G401.6 (cell line): ENCODE data around the gene CSRNP2.
"Not testable (repeated sequence)": the region's sequence is repeated elsewhere in the genome, so short reads cannot be mapped to it uniquely, and the experiment has no call there.

Experiments used
- FAIRE-seq: peaks from 2 replicates; lab custom pipeline; 2012; peaks lifted over from hg19 to GRCh38; lab: Jason Lieb, UNC

The CSRNP2 gene, protein sequence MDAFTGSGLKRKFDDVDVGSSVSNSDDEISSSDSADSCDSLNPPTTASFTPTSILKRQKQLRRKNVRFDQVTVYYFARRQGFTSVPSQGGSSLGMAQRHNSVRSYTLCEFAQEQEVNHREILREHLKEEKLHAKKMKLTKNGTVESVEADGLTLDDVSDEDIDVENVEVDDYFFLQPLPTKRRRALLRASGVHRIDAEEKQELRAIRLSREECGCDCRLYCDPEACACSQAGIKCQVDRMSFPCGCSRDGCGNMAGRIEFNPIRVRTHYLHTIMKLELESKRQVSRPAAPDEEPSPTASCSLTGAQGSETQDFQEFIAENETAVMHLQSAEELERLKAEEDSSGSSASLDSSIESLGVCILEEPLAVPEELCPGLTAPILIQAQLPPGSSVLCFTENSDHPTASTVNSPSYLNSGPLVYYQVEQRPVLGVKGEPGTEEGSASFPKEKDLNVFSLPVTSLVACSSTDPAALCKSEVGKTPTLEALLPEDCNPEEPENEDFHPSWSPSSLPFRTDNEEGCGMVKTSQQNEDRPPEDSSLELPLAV

DNA sequence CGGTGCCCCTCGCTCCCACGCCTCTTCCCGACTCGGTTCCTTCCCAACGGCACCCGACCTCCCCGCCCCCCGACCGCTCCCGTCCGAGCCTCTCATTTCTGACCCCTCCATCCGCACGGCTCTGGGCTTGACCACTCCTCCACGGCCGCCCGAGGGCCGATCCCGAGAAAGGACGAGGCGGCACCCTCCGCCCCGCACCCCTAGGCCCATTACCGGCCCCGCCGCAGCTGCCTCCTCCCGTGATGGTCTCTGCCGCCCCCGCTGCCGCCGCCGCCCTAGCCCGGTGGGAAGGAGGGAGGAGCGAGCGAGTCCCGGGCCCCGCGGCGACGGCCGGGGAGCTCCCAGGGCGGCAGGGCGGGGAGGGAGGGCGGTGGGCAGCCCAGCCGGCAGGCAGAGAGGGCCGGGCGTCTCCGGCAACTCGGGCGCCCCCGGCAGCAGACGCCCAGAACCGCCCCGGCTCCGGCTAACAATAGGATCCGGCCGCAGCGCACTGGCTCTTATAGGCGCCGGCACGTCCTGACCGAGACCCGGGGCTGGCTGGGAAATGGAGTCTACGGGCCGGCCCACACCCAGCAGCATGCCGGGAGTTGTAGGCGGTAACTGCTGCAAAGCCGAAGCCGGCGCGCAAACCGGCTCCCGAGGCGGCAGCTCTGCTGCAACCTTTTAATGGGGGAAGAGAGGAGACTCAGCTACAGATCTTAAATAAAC is at the start of gene CSRNP2:
TSS of gene CSRNP2 (minus strand) at position 471 of the 708 bp plus-strand sequence. CDS start 7,035 bp downstream, outside the sequence.
- FAIRE-seq, result peak; percentile 88

DNA sequence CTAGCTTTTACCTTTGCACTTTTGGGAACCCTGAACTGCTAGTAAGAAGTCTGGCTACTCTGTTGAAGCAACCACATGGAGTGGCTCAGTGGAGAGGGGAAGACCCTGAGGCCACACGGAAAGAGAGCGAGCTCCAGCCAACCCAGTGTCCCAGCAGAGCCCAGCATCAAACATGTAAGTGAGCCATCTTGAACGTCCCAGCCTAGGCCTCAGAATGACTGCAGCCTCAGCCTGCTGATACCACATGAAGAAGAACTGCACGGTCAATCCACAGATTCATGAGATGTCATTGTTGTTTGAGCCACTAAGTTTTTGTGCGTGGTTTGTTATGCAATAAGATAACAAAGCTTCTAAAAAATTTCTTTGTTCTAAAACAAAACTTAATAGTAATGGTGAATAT is 49.3 kb upstream of the CSRNP2 start:
- no peak for FAIRE-seq

DNA sequence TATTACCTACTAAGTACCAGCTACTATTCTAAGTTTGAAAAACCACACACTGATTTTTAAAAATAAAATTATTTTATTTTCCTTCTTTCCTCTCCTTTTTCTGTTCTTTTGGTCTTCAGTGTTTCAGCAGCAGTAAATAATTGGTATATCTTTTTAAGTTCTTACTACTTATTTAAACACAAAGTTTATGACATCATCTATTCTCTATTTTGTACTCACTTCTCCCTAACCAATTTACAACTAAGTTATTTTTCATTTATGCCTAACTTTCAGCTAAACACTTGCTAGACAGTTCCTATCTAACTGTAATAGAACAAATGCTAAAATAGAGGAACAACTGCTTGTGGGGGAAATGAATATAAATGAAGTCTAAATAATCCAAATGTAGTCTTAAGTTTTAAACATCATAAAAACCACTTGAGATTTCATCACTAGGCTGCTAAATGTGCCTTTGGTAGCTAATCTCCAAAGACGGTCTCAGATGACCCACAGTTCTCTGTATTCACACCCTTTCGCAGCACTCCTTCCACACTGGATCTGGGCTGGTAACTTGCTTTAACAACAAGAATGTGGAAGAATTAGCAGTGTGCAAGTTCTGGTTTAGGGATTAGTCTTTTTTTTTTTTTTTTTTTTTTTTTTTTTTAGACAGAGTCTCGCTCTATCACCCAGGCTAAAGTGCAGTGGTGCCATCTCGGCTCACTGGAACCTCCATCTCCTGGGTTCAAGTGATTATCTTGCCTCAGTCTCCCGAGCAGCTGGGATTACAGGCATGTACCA is 48.5 kb upstream of the CSRNP2 start:
- FAIRE-seq, result peak; percentile 73

DNA sequence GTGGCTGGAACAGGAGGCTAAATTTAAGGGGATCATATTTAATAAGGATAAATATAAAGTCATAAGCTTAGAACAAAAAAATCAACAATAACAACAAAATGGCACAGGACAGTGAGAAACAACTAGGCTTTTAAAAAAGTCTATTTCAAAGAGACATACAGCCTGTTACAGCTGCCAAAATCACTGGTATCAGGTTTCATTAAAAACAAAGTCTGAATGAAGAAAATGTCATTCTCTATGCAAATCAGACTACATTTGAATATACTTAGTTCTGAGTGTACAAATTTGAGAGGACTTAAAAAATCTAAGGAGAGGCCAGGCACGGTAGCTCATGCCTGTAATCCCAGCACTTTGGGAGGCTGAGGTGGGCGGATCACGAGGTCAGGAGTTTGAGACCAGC is 45.5 kb upstream of the CSRNP2 start:
- no peak for FAIRE-seq

DNA sequence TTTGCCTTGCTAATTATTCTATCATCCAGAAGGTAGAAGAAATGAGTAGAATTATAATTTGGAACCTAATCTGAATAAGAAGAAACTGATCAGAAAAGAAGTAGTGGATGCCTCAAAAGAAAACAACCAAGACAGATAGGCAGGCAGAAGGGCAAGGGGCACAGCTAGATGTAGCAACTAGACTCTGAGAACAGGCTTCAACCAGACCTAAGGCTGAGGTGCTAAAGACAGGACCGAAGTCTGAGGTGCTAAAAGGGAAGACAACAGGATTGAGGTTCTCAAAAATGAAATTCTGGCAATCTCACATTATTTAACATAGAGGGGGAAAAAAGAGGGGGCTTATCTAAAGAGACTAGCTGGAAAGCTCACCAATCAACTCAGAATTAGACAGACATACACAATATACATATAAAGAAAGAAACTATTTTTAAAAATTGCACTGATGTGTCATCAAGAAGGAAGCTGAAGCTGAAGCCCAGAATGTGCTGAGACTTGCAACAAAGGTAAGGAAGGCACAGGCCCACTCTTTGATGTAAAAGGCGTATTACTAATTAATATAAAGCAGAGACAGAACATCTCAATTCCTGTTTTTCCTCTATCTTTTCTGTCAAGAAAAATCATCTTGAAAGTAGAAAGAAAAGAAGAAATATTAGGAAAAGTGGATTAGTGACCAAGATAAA is 43.8 kb upstream of the CSRNP2 start:
- no peak for FAIRE-seq

DNA sequence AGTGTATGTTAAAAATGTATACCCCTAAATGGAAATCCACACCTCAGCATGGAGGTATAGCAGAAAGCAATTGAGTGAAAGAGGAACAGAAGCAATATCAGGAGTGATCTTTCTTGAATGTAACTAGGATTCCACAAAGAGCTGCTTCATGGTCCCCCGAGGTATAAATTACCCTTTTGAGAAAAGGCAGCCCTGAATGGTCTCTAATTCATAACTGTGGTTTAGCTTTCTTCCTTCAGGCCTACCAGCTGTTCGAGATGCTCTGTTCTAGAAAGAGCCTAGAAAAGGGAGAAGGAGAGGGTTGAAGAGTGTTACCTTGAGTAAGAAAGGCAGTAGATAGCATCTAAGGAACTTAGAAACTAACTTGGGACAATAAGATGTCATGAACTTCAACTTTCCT is 42.9 kb upstream of the CSRNP2 start:
- FAIRE-seq, result no peak

DNA sequence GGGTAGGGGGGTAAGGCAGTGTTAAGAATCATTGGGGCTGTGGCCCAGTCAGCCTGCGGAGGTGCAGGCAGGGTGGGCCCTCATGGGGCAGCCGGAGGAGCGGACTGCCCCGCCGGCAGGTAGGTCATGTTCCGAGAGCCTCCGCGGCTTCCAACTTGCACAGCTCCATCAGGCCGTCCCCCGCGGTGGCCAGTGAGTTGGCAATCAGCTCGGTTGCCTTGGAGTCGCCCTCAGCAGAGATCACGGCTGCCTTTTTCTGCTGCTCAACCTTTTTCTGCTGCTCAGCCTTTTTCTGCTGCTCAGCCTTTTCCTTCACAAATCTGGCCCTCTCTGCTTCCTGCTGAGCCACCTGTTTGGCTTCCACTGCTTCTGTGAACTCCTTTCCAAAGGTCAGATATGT is 41.1 kb upstream of the CSRNP2 start:
- no peak for FAIRE-seq

DNA sequence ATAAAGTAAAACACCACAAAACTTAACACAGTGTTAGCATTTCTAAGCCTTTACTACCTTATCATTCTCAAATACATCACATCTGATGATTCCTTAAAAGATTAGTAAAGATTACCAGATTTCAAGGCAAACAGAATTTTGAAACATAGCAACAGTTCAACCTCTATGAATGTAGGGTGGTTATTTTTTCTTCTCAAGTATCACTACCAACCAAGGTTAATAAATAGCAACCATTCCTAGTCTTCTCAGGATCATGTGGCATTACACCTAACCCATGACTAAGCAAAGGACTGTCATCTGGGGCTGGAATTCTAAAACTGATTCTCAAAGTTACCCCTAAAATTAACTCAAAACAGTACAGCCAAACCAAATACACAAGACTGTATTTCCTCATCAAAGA is 39.4 kb upstream of the CSRNP2 start:
- FAIRE-seq, result no peak

DNA sequence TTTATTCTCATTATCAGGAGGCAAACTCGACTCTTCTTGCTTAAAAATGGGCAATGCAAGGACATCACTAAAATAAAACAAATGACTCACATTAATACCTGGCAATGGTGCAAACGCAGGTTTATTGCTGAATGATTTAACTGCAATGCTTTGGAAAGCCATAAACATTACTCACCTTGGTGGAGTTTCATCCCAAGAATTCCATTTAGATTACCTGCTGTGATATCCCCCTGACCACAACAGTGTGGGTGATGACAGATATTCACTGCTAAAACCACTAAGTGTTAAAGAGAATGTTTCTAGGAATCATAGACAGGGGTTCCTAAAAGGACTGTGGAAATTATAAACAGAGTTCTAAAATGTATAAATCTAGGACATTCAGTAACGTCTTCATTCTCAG is 35.3 kb upstream of the CSRNP2 start:
- FAIRE-seq, result no peak

DNA sequence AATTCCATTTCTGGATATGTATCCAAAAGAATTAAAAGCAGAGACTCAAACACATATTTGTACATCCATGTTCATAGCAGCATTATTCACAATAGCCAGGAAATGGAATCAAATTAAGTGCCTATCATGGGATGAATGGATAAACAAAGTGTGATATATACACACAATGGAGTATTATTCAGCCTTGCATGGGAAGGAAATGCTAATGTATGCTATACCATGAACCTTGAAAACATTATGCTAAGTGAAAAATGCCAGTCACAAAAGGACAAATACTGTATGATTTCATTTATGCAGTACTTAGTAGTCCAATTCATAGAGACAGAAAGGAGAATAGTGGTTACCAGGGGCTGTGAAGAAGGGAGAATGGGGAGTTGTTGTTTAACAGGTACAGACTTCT is 32.1 kb upstream of the CSRNP2 start:
- FAIRE-seq, result no peak

DNA sequence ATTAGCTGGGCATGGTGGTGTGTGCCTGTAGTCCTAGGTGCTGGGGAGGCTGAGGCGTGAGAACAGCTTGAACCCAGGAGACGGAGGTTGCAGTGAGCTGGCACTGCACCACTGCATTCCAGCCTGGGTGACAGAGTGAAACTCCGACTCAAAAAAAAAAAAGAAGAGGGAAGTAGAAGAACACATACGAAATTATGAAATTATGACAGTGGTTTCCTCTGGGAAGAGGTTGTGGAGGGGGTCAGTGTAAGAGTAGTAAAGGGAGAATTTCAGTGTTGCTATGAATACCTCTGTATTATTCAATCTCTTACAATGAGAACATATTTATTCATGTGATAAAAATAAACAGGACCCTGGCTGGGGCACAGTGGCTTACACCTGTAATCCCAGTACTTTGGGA is 24.7 kb upstream of the CSRNP2 start:
- no peak for FAIRE-seq

DNA sequence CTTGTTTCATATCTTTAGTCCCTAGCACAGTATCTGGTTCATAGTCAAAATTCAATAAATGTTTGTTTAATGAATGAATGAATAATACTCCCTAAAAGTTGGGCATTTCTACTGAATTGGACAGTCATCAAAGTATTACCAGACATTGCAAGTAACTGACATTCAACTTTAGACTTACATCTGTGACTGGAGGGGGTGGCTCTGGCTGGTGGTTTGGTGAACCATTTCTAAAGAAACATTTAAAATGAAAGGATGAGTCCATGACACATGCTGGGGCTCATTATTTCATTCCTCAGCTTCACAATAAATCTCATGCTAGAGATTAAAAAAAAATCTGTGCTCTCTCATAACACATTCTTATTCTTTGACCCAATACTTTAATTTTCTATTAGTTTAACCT is 20.6 kb upstream of the CSRNP2 start:
- FAIRE-seq, result no peak

DNA sequence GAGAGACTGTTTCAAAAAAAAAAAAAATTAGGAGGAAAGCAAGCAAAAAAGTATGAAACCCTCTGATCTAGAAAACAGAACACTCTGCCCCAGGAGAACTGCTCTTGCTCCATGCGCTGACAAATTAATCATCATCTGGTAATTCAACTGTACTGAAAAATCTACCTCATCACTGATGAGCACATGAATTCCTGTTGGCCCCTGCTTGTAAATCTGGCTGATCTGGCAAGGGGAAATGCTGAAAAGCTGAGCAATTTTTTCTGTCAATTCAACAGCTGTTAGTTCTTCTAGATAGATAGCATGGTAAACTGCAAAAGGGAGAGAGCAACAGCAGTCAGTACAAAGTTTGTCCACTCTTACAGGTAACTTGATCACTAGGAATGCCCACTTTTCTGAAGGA is 15.2 kb upstream of the CSRNP2 start:
- FAIRE-seq, result no peak

DNA sequence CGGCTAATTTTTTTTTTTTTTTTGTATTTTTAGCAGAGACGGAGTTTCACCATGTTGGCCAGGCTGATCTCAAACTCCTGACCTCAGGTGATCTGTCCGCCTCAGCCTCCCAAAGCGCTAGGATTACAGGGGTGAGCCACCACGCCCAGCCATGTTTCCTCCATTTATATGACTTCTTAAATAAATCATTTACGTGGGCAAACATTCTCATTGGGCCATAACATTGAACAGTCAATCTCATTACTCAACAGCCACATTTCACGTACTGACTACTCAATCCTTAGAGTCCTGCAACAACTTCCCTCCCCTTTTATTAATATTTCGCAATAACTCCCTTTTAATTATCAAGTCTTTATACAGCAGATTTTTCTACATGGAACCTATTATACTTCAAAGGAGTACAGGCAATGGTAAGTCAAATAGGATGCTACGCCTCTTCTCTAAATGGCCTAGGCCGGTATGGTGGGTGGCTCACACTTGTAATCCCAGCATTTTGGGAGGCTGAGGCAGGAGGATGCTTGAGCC is 7.4 kb upstream of the CSRNP2 start:
- FAIRE-seq, result no peak

DNA sequence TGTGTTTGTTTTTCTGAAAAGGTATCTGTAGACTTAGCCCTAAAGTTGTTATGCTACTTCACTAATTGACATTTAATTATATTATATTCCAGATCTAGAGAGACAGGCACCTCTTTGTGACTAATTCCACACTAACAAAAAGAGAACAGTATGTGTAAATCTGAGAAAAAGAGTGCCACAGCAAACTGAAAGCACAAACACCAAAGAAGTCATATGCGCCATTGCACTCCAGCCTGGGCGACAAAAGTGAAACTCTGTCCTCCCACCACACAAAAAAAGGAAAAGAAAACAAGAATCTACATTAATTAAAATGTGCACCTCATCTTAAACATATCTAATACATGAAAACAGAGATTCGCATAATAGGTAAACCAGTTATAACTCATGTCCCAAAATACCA is 4.4 kb upstream of the CSRNP2 start:
- FAIRE-seq, result no peak

DNA sequence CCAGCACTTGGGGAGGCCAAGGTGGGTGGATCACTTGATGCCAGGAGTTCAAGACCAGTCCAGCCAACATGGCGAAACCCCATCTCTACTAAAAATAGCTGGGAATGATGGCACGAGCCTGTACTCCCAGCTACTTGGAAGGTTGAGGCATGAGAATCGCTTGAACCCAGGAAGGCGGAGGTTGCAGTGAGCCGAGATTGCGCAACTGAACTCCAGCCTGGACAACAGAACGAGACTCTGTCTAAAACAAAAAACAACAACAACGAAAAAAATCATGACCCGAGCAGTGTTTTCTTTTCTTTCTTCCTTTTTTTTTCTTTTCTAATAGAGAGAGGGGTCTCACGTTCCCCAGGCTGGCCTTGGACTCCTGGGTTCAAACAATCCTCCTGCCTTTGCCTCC is 3.5 kb upstream of the CSRNP2 start:
- no peak for FAIRE-seq

DNA sequence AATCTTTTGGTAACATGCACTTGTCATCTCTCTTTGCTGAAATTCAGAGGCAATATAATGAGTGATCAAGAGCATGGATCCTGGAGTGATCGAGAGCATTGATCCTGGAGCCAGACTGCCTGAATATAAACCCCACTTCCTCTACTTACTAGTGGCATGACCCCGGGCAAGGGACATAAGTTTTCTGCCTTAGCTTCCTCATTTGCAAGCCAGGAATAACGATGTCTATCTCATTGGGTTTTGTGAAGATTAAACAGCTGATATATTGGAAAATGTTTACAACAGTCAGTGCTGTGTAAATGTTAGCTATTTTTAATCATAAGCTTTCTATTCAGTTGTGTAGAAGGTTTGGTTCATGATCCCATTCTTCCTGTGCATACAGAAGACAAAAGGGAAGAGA is 2.4 kb upstream of the CSRNP2 start:
- FAIRE-seq, result no peak

DNA sequence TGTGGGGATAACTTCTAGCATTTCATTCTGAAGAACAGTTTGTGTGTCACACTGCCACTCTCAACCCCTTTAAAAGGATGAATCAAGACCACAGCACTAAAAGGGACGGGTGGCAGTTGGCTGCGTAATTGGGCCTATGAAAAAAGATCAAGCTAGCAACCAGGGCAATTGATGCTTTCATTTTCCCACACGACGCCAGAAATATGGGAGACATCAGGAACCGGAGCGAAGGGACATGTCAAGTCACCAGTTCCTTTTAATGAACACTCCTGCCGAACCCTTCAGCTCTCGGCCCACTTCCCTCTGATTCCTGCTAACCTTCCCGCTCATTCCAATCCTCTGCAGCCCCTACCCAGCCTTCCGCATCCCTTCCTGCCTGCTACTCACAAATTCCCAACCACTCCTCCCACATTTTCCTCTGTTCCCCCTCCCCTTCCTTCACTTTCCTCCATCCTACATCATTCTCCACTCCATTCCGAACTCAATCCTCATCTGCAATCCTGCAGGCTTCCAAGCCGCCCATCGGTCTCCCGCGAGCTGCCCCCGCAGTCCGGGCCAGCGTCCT is 753 bp downstream of the CSRNP2 start:
- FAIRE-seq, result no peak

DNA sequence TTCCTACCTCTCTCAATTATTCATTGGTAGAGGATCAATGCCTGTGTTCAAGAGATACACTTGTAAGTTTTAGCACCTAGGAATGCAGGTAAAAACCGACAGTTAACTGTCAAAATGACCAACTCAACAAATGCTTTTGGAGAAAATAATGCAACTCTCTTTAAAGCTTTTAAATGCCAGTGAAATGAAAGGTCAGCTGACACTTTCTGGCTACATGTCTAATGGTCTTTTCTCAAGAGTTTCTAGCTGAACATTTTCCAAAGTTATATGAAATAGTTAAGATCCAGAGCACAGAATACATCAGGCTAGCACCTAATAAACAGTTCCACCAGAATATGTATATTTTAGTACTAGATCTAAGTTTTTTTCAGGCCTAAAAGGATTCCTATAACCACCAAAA is 2.0 kb downstream of the CSRNP2 start:
- no peak for FAIRE-seq

DNA sequence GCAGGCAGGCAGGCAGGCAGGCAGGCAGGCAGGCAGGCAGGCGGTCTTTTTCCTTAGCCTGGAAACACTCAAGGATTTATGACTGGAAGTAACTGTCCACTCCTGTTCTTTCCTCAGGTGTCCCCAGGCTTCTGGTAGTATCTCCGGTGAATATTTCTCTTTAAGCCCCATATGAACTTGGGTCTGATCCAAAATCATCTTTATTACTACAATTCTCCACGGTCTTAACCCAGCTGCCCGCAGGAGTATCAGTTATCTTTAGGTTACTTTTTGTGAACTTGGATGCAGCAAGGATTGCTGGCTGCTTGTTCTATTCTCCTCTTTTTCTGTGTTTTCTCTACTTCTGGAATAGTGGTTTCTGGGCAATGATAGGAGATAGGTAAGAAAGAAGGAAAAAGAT is 3.3 kb downstream of the CSRNP2 start:
- no peak for FAIRE-seq

DNA sequence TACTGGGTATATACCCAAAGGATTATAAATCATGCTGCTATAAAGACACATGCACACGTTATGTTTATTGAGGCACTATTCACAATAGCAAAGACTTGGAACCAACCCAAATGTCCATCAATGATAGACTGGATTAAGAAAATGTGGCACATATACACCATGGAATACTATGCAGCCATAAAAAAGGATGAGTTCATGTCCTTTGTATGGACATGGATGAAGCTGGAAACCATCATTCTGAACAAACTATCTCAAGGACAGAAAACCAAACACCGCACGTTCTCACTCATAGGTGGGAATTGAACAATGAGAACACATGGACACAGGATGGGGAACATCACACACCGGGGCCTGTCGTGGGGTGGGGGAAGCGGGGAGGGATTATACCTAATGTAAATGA is 4.5 kb downstream of the CSRNP2 start:
- not testable (repeated sequence) for FAIRE-seq

DNA sequence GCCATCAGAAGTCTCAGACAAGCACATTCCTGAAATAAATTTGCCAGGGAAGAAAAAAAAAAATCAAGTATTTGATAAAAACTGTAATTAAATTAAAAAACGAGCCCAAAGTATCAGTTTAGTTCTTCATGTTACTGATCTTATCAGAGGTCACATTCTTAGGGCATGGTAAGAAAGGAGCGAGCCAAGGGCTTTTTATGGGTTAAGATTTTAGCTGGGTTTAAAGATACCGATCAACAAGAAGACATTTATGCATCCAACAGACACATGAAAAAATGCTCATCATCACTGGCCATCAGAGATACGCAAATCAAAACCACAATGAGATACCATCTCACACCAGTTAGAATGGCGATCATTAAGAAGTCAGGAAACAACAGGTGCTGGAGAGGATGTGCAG is 5.0 kb downstream of the CSRNP2 start:
- FAIRE-seq, result not testable (repeated sequence)
